BJ (cell line): ENCODE data around the gene RHEBL1. TPM values are rescaled to one million over a fixed set of nuclear protein-coding genes. Genes with fewer than 3 reads are reported as not detected.

Source experiments
- CTCF ChIA-PET: fragments of 350-600 bp; formaldehyde crosslinking; extraction: SDS; loops from one replicate; lab custom pipeline; 2021; ENCODE audit warnings: antibody characterized with exemption, inconsistent platforms; lab: Yijun Ruan, JAX
- POLR2A ChIA-PET: fragments of 300-600 bp; sonication (Branson Sonifier 250); formaldehyde crosslinking; extraction: SDS; loops from one replicate; lab custom pipeline; 2021; ENCODE audit warnings: antibody characterized with exemption; lab: Charles Lee
- DNase-seq: peaks from one replicate; pipeline ENCODE4 v3.0.0-alpha.2; 2011; ENCODE audit warnings: low read depth
- H3K27me3 ChIP-seq: 2 replicates; pipeline ENCODE4 v1.6.0; 2011; ENCODE audit warnings: low read length; ENCODE audit not compliant: control insufficient read depth, insufficient read depth
- H3K36me3 ChIP-seq: 2 replicates; pipeline ENCODE4 v1.5.1; 2011; ENCODE audit warnings: low read length; ENCODE audit not compliant: control insufficient read depth, insufficient read depth
- H3K4me3 ChIP-seq: 2 replicates; pipeline ENCODE4 v1.5.1; 2011; ENCODE audit warnings: low read depth, mild to moderate bottlenecking, control low read depth, low read length
- polyA plus RNA-seq: library from polyadenylated mRNA; depleted of rRNA; stranded (reverse); fragments of >200 nt; gene quantifications from 2 replicates; pipeline ENCODE4 v1.2.3, GENCODE V29; 2011
- TF ChIP-seq, protein P1 (sequence below): IDR thresholded peaks from 2 replicates; pipeline ENCODE4 v1.5.1; 2011; ENCODE audit warnings: low read depth, mild to moderate bottlenecking, control low read depth, inconsistent platforms, low read length, moderate library complexity; ENCODE audit not compliant: insufficient read depth

RHEBL1 gene
- polyA plus RNA-seq, 1 experiment = 1.3 TPM

DNA sequence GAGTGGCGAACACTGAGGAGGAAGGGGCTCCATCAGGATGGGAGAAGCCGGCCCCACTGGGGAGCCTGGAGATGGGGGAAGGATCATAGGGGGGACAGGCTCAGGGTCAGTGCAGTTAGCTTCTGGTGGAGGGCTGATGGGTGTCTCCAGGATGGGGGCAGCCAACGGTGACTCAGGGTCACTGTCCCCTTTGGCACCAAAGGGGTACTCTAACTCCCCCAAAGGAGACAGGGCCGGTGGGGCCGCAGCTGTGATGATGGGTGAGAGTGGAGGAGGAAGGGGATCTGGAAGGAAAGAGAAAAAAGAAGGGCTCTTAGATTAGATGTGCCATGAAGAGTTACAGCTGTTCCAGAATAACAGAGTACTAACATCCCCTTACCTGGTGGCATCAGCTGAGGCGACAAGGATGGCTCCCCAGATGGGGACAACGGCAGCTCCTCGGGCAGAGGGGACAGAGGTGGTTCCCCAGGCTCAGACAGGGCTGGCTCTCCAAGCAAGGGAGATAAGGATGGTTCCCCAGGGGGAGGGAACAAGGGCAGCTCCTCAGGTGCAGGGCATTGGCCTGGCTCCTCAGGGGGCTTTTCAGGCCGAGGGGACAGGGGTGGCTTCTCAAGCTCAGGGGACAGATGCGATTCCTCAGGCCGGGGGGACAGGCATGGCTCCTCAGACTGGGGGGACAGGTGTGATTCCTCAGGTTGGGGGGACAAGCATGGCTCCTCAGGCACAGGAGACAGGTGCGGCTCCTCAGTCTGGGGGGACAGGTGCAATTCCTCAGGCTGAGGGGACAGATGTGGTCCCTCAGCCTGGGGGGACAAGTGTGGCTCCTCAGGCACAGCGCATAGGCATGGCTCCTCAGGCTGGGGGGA is 19.0 kb downstream of the RHEBL1 start:
- CTCF ChIA-PET = interaction anchor here (1.1 kb wide), 1 partner anchor 12 kb away, joined by 3 read pairs; no protein-coding TSS in a partner anchor

DNA sequence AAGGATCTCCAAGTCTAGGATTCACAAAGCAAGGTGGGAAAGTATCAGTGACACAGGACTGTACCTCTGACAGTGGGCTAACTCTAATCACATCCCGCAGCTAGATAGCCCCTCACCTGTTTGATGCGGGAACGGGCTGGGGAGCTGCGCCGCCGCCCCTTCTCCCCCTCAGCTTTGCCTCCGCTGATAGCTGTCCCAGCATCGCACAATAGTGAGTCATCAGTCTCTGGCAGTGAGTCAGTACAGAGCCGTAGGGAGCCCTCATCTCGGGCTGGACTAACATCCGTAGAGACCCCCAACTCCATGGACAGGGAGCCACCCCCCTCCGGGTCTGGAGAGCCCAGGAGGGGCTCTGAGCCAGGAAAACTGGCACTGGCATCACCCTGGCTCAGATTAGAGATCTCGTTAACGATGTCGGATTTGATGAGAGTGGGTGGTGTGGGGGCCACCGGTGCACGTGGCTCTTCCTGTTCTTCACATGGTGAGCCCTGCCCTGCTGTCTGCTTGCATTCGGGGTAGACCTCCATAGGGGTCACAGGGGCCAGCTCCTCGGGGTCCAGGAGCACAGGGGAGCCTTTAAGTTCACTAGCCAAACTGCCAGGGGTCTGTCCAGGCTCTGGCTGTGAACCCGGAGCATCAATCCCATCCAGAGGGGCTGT is 20.1 kb downstream of the RHEBL1 start:
- TF ChIP-seq, protein P1, sequence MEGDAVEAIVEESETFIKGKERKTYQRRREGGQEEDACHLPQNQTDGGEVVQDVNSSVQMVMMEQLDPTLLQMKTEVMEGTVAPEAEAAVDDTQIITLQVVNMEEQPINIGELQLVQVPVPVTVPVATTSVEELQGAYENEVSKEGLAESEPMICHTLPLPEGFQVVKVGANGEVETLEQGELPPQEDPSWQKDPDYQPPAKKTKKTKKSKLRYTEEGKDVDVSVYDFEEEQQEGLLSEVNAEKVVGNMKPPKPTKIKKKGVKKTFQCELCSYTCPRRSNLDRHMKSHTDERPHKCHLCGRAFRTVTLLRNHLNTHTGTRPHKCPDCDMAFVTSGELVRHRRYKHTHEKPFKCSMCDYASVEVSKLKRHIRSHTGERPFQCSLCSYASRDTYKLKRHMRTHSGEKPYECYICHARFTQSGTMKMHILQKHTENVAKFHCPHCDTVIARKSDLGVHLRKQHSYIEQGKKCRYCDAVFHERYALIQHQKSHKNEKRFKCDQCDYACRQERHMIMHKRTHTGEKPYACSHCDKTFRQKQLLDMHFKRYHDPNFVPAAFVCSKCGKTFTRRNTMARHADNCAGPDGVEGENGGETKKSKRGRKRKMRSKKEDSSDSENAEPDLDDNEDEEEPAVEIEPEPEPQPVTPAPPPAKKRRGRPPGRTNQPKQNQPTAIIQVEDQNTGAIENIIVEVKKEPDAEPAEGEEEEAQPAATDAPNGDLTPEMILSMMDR = no peak
- DNase-seq = no peak
- H3K27me3 ChIP-seq = no peaks in the 10 kb centered on the region
- CTCF ChIA-PET = interaction anchor here (1.1 to 2.0 kb wide), 3 partner anchors 13 to 62 kb away, joined by 3 to 8 read pairs (median 5); no protein-coding TSS in a partner anchor
- POLR2A ChIA-PET = no interaction called here
- peaks cover 71% of the 10 kb centered on the region for H3K36me3 ChIP-seq
- H3K4me3 ChIP-seq = no peak overlapping the region

More for the DNA sequence above, 19.0 kb downstream of the RHEBL1 start:
- Histone ChIP-seq H3K36me3 (peaks cover 64% of the 10 kb centered on the region), H3K27me3 (no peaks in the 10 kb centered on the region), H3K4me3 (no peak overlapping the region)
- DNase-seq = no peak
- TF ChIP-seq, protein P1 = no peak
- POLR2A ChIA-PET = no interaction called here

DNA sequence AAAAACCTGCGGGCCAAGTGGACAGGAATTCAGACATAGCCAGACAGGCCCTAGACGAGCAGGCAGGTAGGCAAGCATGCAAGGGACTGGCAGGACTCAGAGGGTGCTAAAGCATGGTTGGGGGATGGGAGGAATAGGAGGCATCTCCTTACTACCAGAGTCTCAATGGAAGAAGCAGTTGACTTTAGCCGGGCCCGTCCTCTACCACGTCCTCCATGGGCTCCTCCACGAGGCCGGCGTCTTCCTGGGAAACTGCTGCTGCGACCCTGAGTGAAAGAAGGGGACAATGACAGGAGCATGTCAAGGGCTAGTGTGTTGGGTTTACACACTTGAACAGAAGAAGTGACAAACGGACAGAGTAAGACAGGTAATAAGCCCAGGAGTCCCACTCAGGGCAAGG is 20.8 kb downstream of the RHEBL1 start:
- H3K4me3 ChIP-seq = no peak overlapping the region
- DNase-seq = no peak
- peaks cover 70% of the 10 kb centered on the region for H3K36me3 ChIP-seq
- ChIA-PET POLR2A (no interaction called here), CTCF (interaction anchor here (0.8 to 2.0 kb wide), 3 partner anchors 12 to 61 kb away, joined by 3 to 8 read pairs (median 5); no protein-coding TSS in a partner anchor)
- H3K27me3 ChIP-seq = no peaks in the 10 kb centered on the region
- TF ChIP-seq, protein P1 = no peak

DNA sequence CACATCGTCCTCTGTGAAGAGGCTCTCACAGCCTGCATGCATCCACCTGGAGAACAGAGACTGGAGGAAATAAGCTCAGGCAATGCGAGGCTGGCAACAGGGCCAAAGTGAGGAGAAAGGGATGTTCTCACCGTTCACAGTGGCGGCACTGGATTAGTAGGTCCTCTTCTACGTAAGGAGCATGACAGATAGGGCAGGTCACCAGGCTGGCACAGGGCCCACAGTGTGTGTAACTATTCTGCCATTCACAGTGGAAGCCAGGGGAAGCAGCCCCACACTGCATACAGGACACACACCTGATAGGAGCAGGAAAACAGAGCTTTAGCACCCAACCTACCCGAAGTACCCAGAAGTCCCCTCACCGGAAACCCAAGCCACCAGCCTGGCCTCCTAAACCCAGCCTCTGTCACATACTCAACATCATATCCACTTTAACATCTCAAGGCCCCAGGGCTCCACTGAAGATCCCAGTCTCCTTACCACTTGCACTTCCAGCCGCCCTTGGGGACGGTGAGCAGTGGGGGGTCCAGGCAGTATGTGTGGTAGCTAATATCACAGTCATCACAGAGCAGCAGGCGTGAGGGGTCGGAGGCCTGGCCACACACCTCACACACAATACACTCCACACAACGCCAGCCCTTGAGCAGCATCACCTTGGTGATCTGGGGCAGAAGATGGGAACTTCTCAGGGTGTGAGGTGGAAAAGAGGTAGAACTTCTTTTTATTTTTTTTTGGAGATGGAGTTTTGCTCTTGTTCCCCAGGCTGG is 23.5 kb downstream of the RHEBL1 start:
- H3K4me3 ChIP-seq = no peak overlapping the region
- ChIA-PET CTCF (interaction anchor here (1.0 to 3.9 kb wide), 3 partner anchors 12 to 58 kb away, joined by 3 to 33 read pairs (median 3); no protein-coding TSS in a partner anchor), POLR2A (no interaction called here)
- TF ChIP-seq, protein P1 = no peak
- H3K36me3 ChIP-seq = peaks cover 71% of the 10 kb centered on the region
- no peak for DNase-seq
- no peaks in the 10 kb centered on the region for H3K27me3 ChIP-seq
